Activated CD8-positive, alpha-beta memory T cell treated with anti-CD3 and anti-CD28 coated beads for 4 hours (primary cell): ENCODE measurements around the gene PHF20.
"Not testable (repeated sequence)": the region's sequence is repeated elsewhere in the genome, so short reads cannot be mapped to it uniquely, and the experiment has no call there.

Experiments
- DNase-seq, 2 donors: peaks; one replicate each; pipeline ENCODE4 v3.0.0-alpha.2; 2020; ENCODE audit warnings: low read depth in 2 of 2

Gene PHF20

DNA sequence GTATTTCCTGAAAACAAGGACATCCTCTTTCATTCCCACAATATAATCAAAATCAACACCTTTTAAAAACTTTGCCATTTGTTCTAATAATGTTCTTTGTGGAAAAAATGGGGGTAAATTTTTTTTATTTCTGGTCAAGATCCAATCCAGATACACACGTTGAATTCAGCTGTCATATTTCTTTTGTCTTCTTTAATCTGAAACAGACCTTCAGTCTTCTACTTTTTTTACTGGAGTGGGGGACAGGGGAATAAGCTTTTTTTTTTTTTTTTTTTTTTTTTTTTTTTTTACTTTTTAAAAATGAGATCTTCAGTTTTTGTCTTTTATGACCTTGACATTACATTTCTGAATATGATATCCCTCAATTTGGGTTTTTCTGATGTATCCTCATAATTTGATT, 113.4 kb downstream of the PHF20 start:
- no peak for DNase-seq

DNA sequence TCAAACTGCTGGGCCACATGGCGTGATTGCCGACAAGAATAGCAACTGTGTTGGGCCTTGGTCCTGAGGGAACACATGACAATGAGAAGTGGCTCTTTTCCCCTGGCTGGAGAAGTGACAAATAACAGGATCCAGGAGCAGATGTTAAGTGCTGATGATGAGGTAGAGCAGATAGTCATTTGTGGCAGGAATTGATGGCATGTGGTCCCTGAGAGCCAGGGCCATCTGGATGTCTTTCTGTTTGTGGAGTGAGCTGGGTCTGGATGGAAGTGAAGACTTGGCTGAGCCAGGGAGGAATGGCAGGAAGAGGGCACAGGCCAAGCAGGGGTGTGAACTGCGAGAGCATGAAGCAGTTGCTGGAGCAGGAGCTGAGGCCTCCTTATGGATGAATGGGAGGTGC, 114.7 kb downstream of the PHF20 start:
- DNase-seq = no peak

DNA sequence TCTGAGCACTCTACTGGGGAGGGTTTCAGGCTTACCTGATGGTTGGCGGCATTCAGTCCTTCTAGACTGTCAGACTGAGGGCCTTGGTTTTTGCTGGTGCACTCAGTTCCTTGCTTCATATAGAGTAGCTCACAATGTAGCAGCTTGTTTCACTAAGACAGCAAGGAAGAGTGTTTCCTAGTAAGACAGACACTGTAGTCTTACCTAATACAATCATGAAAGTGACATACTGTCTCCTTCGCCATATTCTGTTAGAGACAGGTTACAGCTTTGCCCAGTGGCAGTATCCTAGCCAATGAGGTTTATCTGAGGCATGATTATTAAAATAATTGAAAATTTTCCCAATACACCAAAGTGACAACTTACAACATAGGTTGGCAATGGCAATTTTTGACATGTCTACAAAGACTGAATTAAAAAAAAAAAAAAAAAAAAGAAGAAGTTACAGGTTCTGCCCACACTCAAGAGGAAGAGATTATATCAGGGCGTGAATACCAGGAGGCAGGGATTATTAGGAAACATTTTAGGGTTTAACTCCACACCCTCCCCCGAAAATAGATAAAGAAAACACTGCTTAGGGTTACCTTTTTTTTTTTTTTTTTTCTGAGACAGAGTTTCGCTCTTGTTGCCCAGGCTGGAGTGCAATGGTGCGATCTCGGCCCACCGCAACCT, 115.7 kb downstream of the PHF20 start:
- no peak for DNase-seq

DNA sequence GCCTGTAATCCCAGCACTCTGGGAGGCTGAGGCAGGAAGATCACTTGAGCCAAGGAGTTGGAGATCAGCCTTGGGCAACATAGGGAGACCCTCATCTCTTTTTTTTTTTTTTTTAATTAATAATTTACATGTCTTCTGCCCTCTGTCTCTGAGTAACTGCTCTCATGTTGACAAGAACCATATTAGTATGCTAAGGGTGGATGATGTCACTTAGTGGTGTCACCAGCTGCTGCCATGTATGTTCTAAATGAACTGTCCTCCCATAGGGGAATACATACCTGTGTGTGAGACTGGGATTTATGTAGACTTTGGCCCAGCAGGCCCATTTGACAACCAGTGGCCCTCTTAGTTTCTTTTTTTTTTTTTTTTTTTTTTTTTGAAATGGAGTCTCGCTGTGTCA, 116.8 kb downstream of the PHF20 start:
- no peak for DNase-seq

DNA sequence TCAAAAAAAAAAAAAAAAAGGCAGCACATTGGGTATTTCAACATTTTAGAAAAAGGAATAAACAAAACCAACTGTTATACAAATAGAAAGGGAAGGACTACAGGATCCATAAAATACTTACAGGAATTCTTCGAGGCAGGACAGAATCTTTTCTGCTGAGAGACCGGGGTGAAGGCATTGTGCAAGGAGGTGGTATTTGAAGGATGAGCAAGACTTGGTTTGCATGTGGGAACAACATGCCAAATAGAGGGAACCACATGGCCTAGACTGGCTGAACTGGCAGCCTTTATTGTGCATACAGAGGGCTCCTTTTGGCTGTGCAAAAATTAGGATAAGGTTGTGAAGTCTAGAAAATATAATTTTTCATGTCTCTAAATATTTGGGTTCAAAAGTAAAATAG, 119.6 kb downstream of the PHF20 start:
- DNase-seq = no peak

DNA sequence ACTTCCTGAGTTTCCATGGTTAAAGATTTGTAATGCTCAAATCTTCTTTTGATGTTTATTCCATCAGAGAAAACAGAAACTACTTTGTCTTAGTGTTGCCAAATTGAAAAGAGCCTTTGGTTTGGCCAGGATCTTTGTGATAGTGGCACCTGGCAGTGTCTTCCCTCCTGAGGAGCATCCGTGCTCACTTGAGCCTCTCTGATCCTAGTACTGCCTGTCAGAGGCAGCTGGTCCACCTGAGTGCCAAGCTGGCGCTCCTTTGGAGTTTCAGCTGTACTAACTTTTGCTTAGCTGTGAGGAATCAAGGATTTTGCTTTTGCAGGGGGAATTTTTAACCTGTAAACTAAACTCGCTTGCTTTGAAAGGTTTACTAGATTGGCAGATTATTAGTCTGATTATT, 121.1 kb downstream of the PHF20 start:
- DNase-seq = no peak

DNA sequence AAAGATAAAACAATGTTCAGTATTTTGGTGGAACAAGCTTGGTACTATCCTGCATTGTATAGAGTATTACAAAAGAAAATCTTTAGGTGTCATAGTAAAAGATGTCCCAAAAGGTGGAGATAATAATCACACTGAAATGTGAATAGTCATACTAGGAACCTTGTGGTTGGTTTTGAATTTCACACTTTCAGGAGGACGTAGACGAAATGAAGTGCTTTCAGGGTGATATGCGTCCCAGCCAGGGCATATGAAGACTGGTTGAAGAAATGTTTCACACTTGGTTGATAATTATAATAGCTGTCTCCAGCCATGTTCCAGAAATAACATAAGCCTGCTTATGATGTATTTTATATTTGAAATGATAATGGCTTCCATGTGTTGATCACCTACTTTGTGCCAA, 122.1 kb downstream of the PHF20 start:
- no peak for DNase-seq

DNA sequence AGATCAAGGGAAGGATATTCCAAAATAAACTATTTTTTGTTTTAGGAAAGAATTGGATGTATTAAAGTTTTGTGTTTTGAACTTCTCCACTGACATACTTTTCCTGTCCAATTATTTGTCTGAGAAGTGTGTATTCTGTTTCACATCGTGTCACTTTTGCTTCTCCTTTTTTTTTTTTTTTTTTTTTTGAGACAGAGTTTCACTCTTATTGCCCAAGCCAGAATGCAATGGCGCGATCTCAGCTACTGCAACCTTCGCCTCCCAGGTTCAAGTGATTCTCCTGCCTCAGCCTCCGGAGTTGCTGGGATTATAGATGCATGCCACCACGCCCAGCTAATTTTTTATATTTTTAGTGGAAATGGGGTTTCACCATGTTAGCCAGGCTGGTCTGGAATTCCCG, 123.7 kb downstream of the PHF20 start:
- not testable (repeated sequence) for DNase-seq

DNA sequence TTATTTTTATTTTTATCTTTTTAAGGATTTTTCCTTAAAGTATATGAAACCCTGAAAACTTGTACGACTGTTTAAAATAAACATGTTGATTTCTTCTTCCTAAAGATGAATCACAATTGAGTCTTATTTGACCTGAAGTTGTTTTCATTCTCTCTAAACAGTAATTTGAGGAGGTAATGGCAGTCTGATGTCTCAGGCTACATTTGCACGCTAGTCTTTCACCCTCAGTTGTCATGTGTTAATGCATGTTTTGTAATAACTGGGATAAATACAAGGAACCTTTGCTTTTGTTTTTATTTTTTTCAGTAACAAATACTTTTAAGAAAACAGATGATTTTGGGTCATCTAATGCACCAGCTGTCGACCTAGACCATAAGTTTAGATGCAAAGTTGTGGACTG, 127.2 kb downstream of the PHF20 start:
- DNase-seq = no peak

DNA sequence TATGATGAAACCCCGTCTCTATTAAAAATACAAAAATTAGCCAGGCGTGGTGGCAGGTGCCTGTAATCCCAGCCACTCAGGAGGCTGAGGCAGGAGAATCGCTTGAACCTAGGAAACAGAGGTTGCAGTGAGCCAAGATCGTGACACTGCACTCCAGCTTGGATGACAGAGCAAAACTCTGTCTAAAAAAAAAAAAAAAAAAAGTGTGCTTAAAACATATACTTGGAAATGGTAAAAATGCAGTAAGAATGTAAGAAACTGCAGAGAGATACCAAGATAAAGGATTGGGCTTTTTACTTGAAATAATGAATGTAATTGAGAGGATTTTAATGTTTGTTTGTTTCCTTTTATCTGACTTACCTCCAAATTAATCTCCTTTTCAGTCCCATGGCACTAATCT, 129.4 kb downstream of the PHF20 start:
- not testable (repeated sequence) for DNase-seq

DNA sequence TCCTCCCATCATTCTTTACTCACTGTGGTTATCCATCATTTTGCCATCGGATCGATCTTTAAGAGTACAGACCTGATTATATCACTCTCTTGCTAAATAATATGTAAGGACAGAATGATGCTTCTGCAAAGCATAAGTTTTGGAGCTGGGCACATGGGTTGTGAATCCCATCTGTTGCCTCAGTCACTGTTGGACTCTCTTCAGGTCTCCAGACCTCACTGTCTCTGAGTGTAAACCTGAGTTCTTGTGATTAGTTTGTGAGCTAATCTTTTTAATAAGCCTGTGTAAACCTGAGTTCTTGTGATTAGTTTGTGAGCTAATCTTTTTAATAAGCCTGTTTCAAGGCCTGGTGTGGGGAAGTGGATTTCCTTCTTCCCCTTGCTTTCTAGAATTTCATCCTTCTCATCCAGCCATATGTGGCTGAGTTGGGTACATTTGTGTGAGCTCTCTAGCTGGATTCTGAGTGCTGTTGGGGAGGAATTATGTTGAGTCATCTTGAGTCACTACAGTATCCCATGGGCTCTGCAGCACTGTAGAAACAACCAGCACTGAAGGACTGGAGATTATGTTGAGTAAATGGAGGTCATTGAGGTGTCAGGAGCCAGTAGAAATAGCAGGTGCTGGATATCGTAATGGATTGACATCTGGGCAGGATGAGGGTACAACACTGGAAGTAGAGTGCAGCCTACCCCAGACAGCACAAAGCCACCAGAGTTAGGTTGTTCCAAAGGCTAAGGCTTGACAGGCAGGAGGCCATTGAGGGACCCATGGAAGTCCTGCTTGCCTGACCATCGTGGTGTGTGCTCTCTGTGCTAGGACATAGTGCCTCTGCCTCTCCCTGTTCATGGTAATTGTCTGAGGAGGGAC, 130.1 kb downstream of the PHF20 start:
- no peak for DNase-seq

DNA sequence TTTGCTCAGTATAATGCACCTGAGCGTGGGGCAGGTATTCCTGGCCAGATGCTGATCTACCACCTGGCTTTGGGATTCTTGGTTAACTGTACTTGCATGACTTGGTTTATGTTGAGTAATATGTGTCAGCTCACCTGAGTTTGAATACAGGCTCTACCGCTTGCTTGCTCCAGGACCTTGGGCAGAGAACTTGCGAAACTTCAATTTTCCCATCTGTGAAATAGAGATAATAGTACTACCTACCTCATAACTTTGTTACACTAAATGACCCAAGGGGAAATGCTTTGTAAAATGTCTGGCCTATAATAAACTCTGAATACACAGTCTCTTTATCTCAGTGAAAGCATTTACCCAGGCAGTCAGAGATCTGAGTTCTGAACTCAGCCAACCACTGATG, 130.7 kb downstream of the PHF20 start:
- DNase-seq = no peak

DNA sequence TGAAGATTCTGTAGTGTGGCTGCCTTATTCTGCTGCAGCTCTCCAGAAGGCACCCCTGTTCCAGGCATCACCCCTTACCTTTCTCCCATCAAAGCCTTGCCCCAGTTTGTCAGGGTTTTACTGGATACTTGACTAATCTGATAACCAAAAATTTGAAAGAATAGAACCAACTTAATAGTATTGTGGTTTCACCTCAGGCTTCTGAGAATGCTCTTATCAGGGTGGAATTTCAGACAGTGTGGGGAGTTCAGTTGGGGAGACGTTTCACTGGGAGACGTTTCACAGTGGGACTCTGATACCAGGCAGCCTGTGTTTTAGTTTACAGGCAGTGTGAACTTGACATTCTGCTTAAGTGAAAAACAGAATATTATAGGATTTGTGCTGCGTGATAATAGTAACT, 132.0 kb downstream of the PHF20 start:
- no peak for DNase-seq

DNA sequence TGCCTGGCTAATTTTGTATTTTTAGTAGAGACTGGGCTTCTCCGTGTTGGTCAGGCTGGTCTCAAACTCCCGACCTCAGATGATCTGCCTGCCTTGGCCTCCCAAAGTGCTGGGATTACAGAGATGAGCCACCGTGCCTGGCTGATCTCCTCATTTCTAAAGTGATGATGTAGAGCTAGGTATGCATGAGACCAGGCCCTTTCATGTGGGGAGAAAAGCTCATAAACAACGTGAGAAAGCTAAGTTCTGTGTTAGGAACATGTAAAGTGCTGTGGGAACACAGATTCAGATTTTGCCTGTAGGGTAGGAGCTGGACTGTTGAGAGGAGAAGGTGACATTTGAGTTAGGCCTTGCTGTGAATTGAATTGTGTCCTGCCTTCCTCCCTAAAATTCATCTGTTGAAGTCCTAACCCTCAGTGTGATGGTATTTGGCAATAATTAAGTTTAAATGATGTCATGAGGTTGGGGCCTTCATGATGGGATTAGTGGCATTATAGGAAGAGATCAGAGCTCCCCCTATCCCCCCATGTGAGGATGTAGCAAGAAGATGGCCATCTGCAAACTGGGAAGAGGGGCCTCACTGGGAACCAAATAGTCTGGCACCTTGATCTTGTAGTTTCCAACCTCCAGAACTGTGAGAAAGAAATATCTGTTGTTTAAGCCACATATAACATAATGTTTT, 133.3 kb downstream of the PHF20 start:
- no peak for DNase-seq

DNA sequence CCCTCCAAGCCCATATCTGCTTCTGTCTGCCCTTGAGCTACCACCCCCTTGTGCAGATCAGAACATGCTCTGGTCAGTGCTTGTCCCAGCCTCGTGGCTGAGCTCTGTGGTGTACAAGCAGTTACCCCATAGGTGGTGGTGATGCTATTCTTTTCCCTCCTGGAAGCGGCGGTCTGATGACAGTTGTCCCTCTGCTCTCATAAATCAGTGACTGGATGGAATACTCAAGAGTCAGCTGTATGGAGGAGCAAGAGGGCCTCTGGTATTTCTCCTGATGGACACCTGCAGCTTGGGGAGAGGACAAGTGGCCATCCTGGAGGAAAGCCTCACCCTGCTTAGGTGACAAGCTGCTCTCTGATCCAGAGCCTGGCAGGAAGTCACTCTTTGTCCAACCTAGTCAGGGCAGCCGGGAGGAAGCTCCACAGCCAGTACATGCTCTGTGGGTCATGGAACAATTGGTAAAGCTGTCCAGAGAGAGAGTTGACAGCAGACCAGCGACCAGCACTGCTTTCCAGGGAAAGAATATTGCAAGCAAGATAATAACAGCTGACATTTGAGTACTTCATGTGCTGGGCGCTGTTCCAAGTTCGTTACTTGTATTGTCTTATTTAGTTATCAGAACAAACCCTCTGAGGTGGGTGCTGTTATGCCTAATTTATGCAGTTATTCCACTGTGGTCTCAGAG, 135.3 kb downstream of the PHF20 start:
- no peak for DNase-seq

DNA sequence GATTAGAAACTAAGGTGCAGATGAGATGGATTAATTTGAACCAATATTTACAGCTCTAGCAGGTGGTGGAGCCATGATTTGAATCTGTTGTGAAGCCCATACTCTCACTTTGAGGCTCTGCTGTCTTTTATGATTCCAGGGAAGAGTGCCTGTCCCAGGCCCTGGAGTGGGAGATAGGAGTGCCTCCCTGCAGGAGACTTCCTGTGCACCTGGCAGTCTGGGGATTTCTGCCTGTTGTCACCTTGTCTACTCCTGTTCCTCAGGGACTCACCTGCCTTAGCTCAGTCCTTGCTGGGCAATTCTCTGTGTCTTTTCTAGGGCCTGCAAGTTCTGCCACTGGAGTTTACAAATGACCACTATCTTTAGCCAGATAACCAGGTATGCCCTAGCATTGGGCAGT, 136.2 kb downstream of the PHF20 start:
- DNase-seq = no peak

DNA sequence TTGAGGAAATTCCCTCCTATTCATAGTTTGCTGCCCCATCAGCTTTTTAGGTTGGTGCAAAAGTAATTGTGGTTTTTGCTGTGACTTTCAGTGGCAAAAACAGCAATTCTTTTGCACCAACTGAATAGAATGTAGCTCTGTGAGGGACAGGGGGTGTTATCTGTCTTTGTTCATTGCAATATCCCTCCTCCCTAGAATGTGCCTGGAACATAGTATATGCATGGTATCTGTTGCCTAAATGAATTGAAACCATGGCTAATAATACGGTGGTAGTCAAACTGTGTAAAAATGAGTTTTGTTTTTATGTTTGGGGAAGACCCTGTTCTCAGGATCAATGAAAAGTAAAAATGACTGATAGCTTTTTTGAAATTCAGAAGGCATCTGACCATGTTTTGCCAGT, 137.4 kb downstream of the PHF20 start:
- no peak for DNase-seq

DNA sequence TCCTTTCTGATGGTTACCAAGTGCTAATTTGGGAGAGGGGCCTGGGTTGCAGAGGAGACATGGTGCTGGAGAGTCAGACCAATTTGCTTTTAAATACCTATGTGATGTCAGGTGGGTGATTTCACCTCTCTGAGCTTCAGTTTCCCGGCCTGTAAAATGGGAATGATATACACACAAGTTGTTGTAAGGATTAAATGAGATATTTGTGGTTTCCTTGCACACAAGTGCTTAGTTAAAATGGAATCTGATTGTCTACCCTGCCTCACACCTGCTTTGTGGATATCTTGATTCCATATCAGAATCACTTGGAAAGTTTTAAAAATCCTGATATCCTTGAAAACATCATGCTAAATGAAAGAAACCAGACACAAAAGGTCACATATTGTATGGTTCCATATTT, 138.0 kb downstream of the PHF20 start:
- no peak for DNase-seq

DNA sequence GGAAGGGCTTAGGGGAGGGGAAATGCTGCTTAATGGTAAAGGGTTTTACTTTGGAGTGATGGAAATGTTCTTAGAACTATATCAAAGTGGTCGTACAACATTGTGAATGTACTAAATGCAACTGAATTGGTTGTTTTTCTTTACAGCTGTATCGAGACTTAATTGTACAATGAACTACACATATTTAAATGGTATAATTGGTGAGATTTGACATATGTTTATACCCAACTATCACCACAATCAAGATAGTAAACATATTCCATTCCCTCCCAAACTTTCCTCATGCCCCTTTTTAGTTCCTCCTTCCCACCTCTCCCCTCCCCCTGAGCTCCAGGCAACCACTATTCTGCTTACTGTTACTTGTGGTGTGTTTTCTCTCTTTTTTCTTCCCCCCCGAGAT, 138.4 kb downstream of the PHF20 start:
- no peak for DNase-seq

DNA sequence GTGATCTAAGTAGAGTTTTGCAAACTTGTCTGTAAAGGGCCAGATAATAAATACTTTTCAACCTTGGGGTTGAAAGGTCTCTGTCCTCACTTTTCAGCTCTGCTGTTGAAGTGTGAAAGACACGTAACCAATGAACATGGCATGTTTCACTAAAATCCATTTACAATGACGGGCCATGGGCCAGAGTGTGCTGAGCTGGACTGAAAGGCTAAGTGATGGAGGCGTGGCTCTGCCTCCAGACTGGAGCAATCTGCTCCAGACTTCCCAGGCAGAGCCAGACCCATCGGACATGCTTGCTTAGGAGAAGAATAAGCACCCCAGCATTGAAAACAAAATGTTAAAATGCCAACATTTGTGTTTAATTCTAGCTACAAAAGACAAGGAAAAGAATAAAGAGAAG, 141.1 kb downstream of the PHF20 start:
- no peak for DNase-seq

DNA sequence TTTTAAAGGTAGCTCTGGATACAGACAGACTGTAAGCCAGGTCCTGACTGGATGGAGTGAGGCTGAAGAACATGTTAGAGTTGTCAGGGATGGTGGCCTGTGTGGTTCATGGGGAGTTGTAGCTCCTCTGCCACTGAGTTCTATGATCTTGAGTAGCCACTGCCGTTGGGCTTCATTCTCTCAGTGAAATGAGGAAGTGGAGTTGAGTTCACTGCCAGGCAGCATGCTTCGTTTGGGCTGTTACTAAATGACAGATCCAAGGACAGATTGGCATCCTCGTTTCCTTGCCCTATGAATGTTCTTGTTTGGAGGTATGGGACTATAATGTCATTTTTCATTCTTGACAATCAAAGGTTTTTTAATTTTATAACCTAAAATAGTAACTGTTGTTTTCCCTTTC, 145.3 kb downstream of the PHF20 start:
- no peak for DNase-seq

DNA sequence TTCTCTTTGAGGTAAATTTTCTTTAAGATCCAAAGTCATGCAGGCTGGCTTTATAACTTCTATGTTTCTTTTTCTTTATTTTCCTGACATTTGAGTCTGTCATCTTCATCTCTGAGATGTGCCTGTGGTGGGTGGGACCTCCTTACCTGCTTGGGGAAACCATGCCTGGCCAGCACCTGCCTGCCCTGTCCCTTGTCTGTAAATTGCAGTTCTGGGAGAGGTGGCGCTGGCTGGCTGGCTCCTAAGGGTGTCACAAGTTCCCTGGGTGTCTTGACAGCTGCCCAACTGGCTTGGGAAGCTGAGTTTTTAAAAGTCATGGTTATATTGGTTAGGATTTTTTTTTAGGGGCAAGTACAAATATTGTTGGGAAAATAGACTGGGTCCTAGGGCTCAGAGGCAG, 146.2 kb downstream of the PHF20 start:
- no peak for DNase-seq
